ENCODE results near the gene SKI.

Gene SKI

DNA sequence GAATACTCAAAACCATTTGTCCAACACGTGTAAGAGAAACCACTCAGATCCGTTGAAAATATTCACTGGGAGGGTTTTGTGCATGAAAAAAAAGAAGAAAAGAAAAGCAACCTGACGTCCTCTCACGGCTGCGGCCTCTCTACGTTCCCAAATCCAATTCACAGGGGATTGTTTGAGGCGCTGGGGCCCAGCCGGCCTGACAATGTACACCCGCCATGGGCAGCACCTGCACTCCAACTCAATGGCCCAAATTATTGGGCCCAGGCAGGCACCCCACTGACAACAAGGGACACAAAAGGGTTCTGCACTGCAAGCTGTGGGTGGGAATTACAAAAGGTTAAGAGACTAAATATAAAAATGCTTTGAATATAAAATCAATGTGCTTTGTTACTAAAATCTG is 121.7 kb downstream of the SKI start:
- no peak overlapping the region for H3K27ac ChIP-seq (ENCODE audit: low read length)
- H4K20me1 ChIP-seq (ENCODE audit: insufficient read depth, low read length), result no peaks in the 10 kb centered on the region
- no peak overlapping the region for H3K4me3 ChIP-seq (ENCODE audit: low read length)
- no peak for DNase-seq
- H3K9me3 ChIP-seq (replicated peaks; ENCODE audit: insufficient read depth, low read length), result no peaks in the 10 kb centered on the region
- H3K36me3 ChIP-seq (replicated peaks; ENCODE audit: insufficient read depth, low read length), result no peaks in the 10 kb centered on the region
- H3K9ac ChIP-seq (ENCODE audit: low read length), result no peak overlapping the region
- no peaks in the 10 kb centered on the region for H3K4me1 ChIP-seq (ENCODE audit: low read length)
- H3F3A ChIP-seq (ENCODE audit: insufficient read depth, low read length), result no peaks in the 10 kb centered on the region
- H2AFZ ChIP-seq (ENCODE audit: low read length), result no peak overlapping the region
- H3K27me3 ChIP-seq (replicated peaks; ENCODE audit: insufficient read depth, low read length), result peaks cover 97% of the 10 kb centered on the region
- H3K79me2 ChIP-seq (ENCODE audit: low read length), result no peaks in the 10 kb centered on the region
- TF ChIP-seq EZH2phosphoT487 (IDR thresholded peaks at IDR 0.05; ENCODE audit: low read length) (no peak), EZH2 (optimal IDR thresholded peaks at IDR 0.05; ENCODE audit: low read depth, low read length) (no peak)
- TF ChIP-seq, protein P1, sequence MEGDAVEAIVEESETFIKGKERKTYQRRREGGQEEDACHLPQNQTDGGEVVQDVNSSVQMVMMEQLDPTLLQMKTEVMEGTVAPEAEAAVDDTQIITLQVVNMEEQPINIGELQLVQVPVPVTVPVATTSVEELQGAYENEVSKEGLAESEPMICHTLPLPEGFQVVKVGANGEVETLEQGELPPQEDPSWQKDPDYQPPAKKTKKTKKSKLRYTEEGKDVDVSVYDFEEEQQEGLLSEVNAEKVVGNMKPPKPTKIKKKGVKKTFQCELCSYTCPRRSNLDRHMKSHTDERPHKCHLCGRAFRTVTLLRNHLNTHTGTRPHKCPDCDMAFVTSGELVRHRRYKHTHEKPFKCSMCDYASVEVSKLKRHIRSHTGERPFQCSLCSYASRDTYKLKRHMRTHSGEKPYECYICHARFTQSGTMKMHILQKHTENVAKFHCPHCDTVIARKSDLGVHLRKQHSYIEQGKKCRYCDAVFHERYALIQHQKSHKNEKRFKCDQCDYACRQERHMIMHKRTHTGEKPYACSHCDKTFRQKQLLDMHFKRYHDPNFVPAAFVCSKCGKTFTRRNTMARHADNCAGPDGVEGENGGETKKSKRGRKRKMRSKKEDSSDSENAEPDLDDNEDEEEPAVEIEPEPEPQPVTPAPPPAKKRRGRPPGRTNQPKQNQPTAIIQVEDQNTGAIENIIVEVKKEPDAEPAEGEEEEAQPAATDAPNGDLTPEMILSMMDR (IDR thresholded peaks at IDR 0.05; ENCODE audit: low read length), result no peak
- H3K9me2 ChIP-seq (replicated peaks; ENCODE audit: insufficient read depth, low read length), result no peaks in the 10 kb centered on the region
- no peak overlapping the region for H3K4me2 ChIP-seq (ENCODE audit: low read depth, low read length)

DNA sequence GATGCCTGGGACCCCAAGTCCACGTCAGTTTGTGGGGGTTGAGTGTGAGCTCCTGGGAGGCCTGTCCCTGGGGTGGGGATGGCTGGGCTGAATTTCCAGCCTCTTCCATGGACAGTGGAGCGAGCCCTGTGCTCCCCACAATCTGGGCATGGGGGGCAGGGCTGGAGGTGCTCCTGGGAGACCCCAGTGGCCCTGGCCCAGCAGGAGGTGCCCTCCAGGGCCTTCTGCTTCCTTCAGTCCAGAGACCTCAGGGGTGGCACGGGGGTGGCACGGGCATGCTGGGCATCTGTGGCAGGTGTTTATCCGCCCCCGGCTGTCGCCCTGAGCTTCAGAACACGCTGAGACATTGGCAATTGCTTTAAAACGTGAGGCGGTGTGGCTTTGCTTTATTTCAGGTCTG is 122.4 kb downstream of the SKI start:
- H3F3A ChIP-seq (ENCODE audit: insufficient read depth, low read length), result no peaks in the 10 kb centered on the region
- H3K4me1 ChIP-seq (ENCODE audit: low read length), result no peaks in the 10 kb centered on the region
- DNase-seq, result no peak
- no peaks in the 10 kb centered on the region for H3K9me3 ChIP-seq (replicated peaks; ENCODE audit: insufficient read depth, low read length)
- H3K36me3 ChIP-seq (replicated peaks; ENCODE audit: insufficient read depth, low read length), result no peaks in the 10 kb centered on the region
- TF ChIP-seq EZH2 (optimal IDR thresholded peaks at IDR 0.05; ENCODE audit: low read depth, low read length) (no peak), EZH2phosphoT487 (IDR thresholded peaks at IDR 0.05; ENCODE audit: low read length) (no peak)
- TF ChIP-seq, protein P1 (IDR thresholded peaks at IDR 0.05; ENCODE audit: low read length), result no peak
- no peaks in the 10 kb centered on the region for H3K9me2 ChIP-seq (replicated peaks; ENCODE audit: insufficient read depth, low read length)
- no peaks in the 10 kb centered on the region for H3K79me2 ChIP-seq (ENCODE audit: low read length)
- no peak overlapping the region for H3K9ac ChIP-seq (ENCODE audit: low read length)
- no peak overlapping the region for H3K4me2 ChIP-seq (ENCODE audit: low read depth, low read length)
- H3K27me3 ChIP-seq (replicated peaks; ENCODE audit: insufficient read depth, low read length), result peaks cover 97% of the 10 kb centered on the region
- H3K27ac ChIP-seq (ENCODE audit: low read length), result no peak overlapping the region
- no peak overlapping the region for H2AFZ ChIP-seq (ENCODE audit: low read length)
- H3K4me3 ChIP-seq (ENCODE audit: low read length), result no peak overlapping the region
- H4K20me1 ChIP-seq (ENCODE audit: insufficient read depth, low read length), result no peaks in the 10 kb centered on the region

DNA sequence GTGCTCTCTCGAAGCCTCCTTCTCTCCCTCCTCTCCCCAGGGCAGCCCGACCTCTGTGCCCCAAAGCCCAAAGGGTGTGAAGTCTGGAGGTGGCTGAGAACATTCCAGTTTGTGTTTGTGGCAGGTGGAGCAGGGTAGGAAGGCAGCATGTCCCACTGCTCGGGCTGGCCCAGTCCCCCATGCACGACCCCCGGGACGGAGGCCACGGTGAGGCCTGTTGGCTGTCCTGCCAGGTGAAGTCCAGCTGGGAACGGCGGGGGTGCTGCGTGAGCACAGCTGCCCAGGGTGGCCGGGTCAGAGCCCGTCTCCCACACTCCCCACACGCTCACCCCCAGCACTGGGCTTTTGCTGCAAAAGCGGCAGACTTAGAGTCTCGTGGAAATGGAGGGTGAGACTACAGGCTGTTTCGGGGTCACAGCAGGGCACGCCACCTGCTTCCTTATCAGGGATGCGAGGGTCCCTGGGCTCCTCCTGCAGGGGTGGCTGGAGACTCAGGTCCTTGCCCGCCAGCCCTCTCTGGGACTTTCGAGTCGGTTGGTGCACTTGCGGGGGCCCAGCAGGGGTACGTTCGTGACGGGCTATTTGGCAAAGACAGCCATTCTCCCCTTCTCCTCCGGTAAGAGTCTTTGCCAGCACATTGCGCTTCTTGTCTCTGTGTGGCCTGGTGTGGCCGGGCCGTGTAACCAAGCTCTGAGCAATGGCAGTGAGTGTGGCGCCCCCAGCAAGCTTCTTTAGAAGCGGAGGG is 123.0 kb downstream of the SKI start:
- Histone ChIP-seq H3K4me1 (ENCODE audit: low read length) (no peaks in the 10 kb centered on the region), H3K4me3 (ENCODE audit: low read length) (no peak overlapping the region), H2AFZ (ENCODE audit: low read length) (no peak overlapping the region), H3K9me3 (replicated peaks; ENCODE audit: insufficient read depth, low read length) (no peaks in the 10 kb centered on the region), H3K27ac (ENCODE audit: low read length) (no peak overlapping the region), H3K27me3 (replicated peaks; ENCODE audit: insufficient read depth, low read length) (peaks cover 97% of the 10 kb centered on the region), H3F3A (ENCODE audit: insufficient read depth, low read length) (no peaks in the 10 kb centered on the region), H4K20me1 (ENCODE audit: insufficient read depth, low read length) (no peaks in the 10 kb centered on the region), H3K36me3 (replicated peaks; ENCODE audit: insufficient read depth, low read length) (no peaks in the 10 kb centered on the region), H3K79me2 (ENCODE audit: low read length) (no peaks in the 10 kb centered on the region), H3K9me2 (replicated peaks; ENCODE audit: insufficient read depth, low read length) (no peaks in the 10 kb centered on the region), H3K4me2 (ENCODE audit: low read depth, low read length) (no peak overlapping the region), H3K9ac (ENCODE audit: low read length) (no peak overlapping the region)
- TF ChIP-seq, protein P1 (IDR thresholded peaks at IDR 0.05; ENCODE audit: low read length), result no peak
- TF ChIP-seq EZH2phosphoT487 (IDR thresholded peaks at IDR 0.05; ENCODE audit: low read length), result no peak
- no peak for TF ChIP-seq EZH2 (optimal IDR thresholded peaks at IDR 0.05; ENCODE audit: low read depth, low read length)
- no peak for DNase-seq

All from MM.1S (cell line).